GM11168 (cell line): ENCODE results near the gene DSG4.
"Not testable (repeated sequence)": the region's sequence is repeated elsewhere in the genome, so short reads cannot be mapped to it uniquely, and the experiment has no call there.

Experiments used
- in situ Hi-C: fragments of 300-500 bp; cut with MboI; formaldehyde crosslinking; loops from one replicate; pipeline ENCODE4 v1.12.0; 2022; ENCODE audit warnings: low sequenced_read_pairs; ENCODE audit not compliant: unreplicated experiment

DSG4 gene

GRCh38 chr18:31376477-31376876 is at the start of gene DSG4:
DSG4 (plus strand) TSS chr18:31376777; CDS start chr18:31376912, 135 bp downstream.
- in situ Hi-C loops = no loop called here

- in situ Hi-C loops = no loop called here
These were observed 46.7 kb upstream of the DSG4 start for GRCh38 chr18:31329787-31330438.

- in situ Hi-C loops = no loop called here
These were observed 33.1 kb upstream of the DSG4 start for GRCh38 chr18:31343454-31343853.

GRCh38 chr18:31353336-31353735 is 23.2 kb upstream of the DSG4 start:
- in situ Hi-C loops = not testable (repeated sequence)

GRCh38 chr18:31354990-31355389 is 21.6 kb upstream of the DSG4 start:
- in situ Hi-C loops = no loop called here

GRCh38 chr18:31356025-31356424 is 20.6 kb upstream of the DSG4 start:
- in situ Hi-C loops = no loop called here

- in situ Hi-C loops = no loop called here
These were observed 12.4 kb upstream of the DSG4 start for GRCh38 chr18:31364190-31364589.

GRCh38 chr18:31369478-31369877 is 7.1 kb upstream of the DSG4 start:
- in situ Hi-C loops = no loop called here

GRCh38 chr18:31371989-31372388 is 4.6 kb upstream of the DSG4 start:
- in situ Hi-C loops = no loop called here

GRCh38 chr18:31373641-31374040 is 2.9 kb upstream of the DSG4 start:
- in situ Hi-C loops = no loop called here

GRCh38 chr18:31380912-31381311 is 4.3 kb downstream of the DSG4 start:
- in situ Hi-C loops = no loop called here

- in situ Hi-C loops = no loop called here
These were observed 5.5 kb downstream of the DSG4 start for GRCh38 chr18:31382107-31382506.

- in situ Hi-C loops = no loop called here
These were observed 10.2 kb downstream of the DSG4 start for GRCh38 chr18:31386741-31387140.

GRCh38 chr18:31393286-31393685 is 16.7 kb downstream of the DSG4 start:
- in situ Hi-C loops = no loop called here

- in situ Hi-C loops = no loop called here
These were observed 20.4 kb downstream of the DSG4 start for GRCh38 chr18:31396796-31397612.

GRCh38 chr18:31398191-31398590 is 21.6 kb downstream of the DSG4 start:
- in situ Hi-C loops = no loop called here

GRCh38 chr18:31399306-31400032 is 22.9 kb downstream of the DSG4 start:
- in situ Hi-C loops = no loop called here

- in situ Hi-C loops = no loop called here
These were observed 24.8 kb downstream of the DSG4 start for GRCh38 chr18:31401156-31402025.

- in situ Hi-C loops = no loop called here
These were observed 25.4 kb downstream of the DSG4 start for GRCh38 chr18:31402026-31402373.

- in situ Hi-C loops = no loop called here
These were observed 26.8 kb downstream of the DSG4 start for GRCh38 chr18:31403409-31403808.
